ENCODE data around the gene GPR152. TPM values are rescaled to one million over a fixed set of nuclear protein-coding genes. Genes with fewer than 3 reads are reported as not detected.
A peak's percentile ranks its signal among the peaks of the same experiment; 100 is the strongest.

GPR152 gene
- total RNA-seq, 1 experiment from 2014 or later, result not detected

- no peak for DNase-seq (ENCODE audit: low read depth)
Measured at GRCh38 chr11:67466367-67466766, 13.8 kb upstream of the GPR152 start.

DNA sequence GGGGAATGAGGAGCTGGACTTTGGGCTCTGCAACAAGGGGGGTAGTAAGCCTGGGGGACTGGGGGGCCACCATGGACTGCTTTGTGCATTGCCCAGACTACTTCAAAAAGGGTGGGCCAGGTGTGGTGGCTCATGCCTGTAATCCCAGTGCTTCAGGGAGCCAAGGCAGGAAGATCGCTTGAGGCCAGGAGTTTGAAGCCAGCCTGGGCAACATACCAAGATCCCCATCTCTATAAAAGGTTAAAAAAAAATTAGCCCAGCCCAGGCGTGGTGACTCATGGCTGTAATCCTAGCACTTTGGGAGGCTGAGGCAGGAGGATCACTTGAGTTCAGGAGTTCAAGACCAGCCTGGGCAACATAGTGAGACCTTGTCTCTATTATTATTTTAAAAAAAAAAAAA, 13.0 kb upstream of the GPR152 start:
- DNase-seq (ENCODE audit: low read depth), result peak; percentile 68

- DNase-seq (ENCODE audit: low read depth), result no peak
Measured at GRCh38 chr11:67465189-67465510, 12.6 kb upstream of the GPR152 start.

- DNase-seq (ENCODE audit: low read depth), result no peak
Measured at GRCh38 chr11:67464411-67465188, 12.1 kb upstream of the GPR152 start.

- peak; percentile 82 for DNase-seq (ENCODE audit: low read depth)
Measured at GRCh38 chr11:67463680-67464410, 11.3 kb upstream of the GPR152 start.

DNA sequence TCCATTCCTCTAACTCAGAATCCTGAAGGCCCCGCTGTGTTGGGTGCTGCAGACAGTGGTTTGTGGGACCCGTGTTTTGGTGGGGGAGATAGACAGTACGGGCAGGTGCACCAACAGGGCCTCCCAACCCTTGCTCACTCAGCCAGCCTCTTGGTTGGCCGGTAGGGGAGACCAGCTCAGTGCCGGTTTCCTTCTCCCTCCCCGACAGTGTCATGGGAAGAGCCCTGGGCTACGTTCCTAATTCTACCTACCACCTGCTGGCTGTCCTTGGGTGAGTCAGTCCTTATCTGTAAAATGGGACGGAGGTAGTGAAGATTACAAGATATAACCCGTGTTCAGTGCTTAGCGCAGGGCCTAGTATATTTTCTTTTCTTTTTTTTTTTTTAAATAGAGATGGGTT, 10.7 kb upstream of the GPR152 start:
- no peak for DNase-seq (ENCODE audit: low read depth)

DNA sequence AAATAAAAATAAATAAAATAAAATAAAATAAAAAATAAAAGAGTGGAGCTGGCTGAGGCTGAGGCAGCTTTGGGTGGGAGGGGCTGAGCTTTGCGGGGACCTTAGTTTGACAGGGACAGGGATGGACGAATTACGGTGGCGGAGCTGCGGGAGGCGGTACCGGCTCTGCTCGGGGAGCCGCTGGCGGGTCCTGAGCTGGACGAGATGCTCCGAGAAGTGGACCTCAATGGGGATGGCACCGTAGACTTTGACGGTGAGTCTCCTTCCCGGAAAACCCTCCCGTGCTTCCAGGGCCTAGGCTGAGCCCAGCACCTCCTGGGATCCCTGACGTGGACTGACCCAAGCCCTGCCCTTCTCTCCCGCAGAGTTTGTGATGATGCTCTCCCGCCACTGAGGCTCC, 5.7 kb upstream of the GPR152 start:
- DNase-seq (ENCODE audit: low read depth), result no peak

DNA sequence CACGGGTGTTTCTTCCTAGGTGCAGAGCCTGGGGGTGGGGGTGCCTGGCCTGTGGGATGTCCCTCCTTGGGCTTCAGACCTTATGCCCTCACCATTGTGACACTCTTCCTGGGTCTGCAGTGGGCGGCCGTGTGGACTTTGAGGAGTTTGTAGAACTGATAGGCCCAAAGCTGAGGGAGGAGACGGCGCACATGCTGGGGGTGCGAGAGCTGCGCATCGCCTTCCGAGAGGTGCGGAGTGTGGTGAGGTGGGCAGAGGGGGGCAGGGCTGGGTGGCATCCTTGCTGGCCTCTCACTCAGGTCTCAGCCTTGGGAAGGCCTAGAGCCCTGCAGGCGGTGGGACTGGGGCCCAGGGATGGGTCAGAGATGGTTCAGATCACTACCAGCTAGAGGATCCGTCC, 4.9 kb upstream of the GPR152 start:
- DNase-seq (ENCODE audit: low read depth), result no peak

DNA sequence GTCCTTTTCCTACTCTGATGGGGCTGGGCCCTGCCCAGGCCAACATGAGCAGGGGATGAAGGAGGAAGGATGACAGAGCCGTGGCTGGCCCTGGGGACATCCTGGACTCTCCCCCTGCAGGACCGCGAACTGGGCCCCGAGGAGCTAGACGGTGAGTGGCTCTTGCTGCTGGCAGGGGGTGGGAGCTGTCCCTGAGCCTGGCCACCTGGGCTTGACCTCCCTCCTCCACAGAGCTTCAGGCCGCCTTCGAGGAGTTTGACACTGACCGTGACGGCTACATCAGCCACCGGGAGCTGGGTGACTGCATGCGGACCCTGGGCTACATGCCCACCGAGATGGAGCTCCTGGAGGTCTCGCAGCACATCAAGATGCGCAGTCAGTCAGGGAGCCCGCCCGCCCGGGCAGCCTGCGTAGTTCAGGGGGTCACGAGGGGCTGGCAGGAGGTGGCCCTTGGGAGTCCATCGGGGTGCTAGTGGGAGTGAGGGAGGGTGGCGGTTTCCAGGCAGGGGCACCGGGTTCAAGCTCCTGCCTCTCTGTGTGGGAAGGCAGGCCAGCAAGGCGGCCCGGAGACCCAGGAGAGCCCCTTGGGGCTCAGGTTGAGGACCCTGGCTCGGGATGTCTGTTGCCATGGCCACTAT, 3.7 kb upstream of the GPR152 start:
- no peak for DNase-seq (ENCODE audit: low read depth)

DNA sequence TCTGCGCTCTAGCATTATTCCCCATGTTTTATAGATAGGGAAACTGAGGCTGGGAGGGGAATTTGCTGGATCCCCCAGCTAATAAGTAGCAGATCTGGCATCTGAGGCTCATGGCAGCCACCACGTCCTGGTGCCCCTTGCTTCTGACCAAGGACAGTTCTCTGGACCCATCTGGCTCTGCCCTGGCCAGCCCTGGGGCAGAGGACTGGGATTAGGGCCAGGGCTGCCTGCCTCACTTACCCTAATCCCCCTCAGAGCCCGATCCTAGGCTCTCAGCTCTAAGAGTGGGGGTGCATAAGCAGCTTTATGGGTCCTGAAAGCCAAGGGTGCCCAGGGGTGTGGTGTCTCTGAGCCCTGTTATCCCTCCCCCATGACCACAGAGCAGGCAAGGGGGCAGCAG, 2.5 kb upstream of the GPR152 start, which contains the start of gene CABP4:
Gene CABP4, plus strand, starts transcription at position 301 of the 400 bp plus-strand sequence. Its CDS starts 70 bp downstream, at position 371.
- no peak for DNase-seq (ENCODE audit: low read depth)

DNA sequence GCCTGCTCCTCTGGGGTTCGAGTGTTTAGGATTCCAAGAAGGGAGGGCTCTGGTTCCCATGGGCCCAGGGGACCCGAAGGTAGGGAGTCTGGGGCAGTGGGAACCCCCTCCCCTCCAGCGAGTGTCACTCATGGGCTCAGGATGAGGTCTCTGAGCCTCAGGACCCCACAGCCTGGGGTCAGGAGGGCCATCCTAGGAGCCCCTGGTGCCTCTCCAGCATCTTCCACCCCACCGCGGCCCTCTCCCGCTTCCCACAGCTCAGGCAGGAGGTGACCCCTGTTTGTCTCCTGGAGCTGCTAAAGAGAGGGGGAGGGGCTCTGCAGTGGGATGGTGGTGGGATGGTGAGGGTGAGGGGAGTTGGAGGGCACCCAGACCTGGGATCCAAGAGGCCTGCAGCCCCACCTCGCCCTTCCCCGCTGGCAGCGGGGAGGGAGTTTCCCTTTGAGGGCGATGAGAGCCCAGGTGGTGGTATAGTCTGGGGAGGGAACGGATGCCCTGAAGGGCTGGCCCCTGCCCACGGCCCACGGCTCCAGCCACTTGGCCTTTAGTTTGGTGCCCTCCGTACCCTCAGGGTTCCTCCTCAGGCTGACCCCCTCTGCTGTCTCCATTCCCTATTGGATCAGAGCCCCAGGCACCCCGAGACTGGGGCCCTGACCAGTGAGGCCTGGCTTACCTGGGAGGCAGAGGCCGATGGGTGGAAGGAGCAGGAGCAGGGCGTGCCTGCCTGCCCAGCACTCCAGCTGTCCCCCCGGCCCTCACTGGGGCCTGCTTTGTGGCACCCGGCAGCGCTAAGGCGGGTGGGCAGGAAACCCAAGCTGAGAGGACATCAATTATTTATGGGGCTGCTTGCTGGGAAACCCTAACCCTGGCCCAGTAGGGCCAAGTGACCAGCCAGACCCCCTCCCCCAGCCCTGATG, 1.5 kb upstream of the GPR152 start:
- DNase-seq (ENCODE audit: low read depth), result no peak

GRCh38 chr11:67451658-67451976, 912 bp downstream of the GPR152 start:
- DNase-seq (ENCODE audit: low read depth), result no peak

GRCh38 chr11:67450796-67451657, 1.5 kb downstream of the GPR152 start:
- no peak for DNase-seq (ENCODE audit: low read depth)

- DNase-seq (ENCODE audit: low read depth), result no peak
Measured at GRCh38 chr11:67449116-67449844, 3.2 kb downstream of the GPR152 start.

DNA sequence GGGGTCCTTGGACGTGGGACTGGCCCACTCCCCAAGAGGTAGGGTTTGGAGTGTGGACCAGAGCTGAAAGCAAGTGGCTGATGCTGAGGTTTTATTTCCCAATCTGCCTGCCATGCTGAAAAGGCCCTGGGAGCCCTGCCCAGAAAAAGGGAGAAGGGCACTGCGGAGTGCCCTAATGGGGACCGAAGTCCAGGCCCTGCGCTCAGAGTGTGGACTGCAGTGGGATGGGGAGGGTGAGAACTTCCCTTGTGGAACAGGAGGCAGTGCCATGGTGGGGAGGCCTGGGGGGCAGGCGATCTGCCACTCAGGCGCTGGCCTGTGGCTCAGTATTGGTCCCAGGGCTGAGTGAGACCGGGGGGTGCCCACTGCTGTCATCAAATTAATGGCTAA, 4.3 kb downstream of the GPR152 start:
- DNase-seq (ENCODE audit: low read depth), result no peak

- no peak for DNase-seq (ENCODE audit: low read depth)
Measured at GRCh38 chr11:67445515-67445914, 7.0 kb downstream of the GPR152 start.

DNA sequence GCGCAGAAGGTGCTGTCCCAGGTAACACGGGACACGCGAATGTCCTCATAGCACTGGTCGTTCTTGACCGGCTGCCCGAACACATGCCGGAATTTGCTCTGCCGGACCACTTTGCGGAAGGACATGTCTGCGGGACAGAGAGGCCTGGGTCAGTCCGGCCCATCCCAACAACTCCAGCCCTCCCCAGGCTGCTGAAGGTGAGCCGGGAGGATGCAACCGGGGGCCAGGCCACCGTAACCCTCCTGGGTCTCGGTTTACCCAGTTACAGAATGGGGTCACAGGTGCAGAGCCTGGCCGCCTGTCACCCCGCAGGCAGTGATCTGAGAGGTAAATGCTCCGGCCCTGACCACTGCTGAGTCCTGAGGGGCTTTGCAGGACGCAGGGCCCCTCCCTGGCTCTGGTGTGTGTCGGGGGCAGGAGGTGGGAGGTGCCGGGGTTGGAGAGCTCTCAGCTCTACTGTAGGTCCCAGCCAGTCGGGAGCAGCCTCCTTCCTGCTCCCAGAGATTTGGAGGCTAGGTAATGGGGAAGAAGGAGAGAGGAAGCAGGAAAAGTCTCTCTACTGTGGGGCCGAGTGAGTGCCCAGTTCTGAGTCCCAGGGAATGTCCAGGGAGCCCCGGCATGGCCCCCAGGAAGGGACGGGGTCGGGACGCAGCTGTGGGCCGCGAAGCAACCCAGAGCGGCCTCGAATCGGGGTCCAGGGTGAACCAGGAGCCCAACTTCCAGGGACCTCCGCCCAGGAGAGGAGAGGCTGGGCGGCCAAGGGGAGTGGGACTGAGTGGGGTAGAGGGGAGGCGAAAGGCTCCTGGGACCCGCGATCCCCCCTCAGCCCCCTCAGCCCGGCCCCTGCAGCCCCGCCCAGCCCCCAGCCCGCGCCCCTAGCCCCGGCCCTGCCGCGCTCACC, 9.8 kb downstream of the GPR152 start:
- no peak for DNase-seq (ENCODE audit: low read depth)

- DNase-seq (ENCODE audit: low read depth), result no peak
Measured at GRCh38 chr11:67441731-67442351, 10.7 kb downstream of the GPR152 start.

DNA sequence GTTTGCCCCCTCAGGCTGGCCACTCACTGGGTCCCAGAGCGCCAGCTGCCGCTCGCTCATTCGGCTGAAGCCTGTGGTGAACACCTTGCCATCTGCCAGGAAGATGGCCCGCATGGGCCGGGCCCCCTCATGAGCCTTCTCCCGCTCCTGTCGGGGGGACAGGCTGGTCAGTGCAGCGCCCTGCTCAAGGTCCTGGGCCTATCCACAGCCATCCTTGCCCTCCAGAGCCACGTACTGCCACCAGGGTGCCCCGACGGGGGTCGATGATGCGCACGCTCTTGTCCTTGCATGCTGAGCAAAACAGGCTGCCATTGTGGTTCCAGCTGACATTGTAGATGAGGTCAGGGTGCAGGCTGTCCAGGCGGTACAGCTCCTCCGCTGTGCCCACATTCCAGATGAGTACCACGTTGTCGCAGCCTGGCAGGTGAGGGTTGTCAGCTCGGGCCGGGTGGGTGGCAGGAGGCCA, 11.4 kb downstream of the GPR152 start:
- DNase-seq (ENCODE audit: low read depth), result no peak
